Measurements from ENCODE around the gene IGF1R. TPM values are rescaled to one million over a fixed set of nuclear protein-coding genes. Genes with fewer than 3 reads are reported as not detected.

The IGF1R gene
- total RNA-seq, 4 donors from 2014 or later = 87.8 to 173 (median 107) TPM

GRCh38 chr15:98883478-98883877 lies 235.1 kb downstream of the IGF1R start:
- TF ChIP-seq CTCF (IDR thresholded peaks at IDR 0.05) = no peak
- TF ChIP-seq EP300 (IDR thresholded peaks at IDR 0.05) = no peak
- TF ChIP-seq POLR2AphosphoS5 (IDR thresholded peaks at IDR 0.05) = no peak
- DNase-seq (ENCODE audit: low spot score in 2 of 2) = no peak
- Histone ChIP-seq H3K9me3 (no peaks in the 10 kb centered on the region), H3K4me3 (no peak overlapping the region), H3K27me3 (no peaks in the 10 kb centered on the region), H3K36me3 (no peaks in the 10 kb centered on the region), H3K27ac (peak overlapping the region; percentile 2), H3K4me1 (peaks cover 14% of the 10 kb centered on the region)
- WGBS = 85% methylated on average over 11 of the region's 11 CpGs

DNA sequence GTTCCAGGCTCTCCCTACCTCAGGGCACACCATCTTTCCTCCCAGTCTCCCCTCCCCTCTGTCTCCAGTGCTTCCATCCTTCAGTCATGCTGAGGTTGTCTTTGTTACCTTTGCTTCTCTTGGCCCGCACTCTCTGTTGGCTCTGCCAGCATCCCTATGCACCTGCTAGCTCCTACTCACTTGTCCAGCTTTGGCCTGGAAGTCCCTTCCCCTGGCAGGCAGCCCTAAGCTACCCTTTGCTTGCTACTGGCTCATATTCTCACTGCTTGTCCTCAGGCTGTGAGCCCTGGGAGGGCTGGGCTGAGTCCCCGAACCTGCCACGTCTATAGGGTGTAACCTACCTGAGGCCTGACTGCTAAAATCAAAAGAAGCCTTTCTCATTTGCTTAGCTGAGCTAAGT lies 236.6 kb downstream of the IGF1R start:
- no peaks in the 10 kb centered on the region for H3K36me3 ChIP-seq
- DNase-seq (ENCODE audit: low spot score in 2 of 2) = no peak
- no peaks in the 10 kb centered on the region for H3K27me3 ChIP-seq
- WGBS = 53% methylated on average over 3 of the region's 3 CpGs
- no peak overlapping the region for H3K4me3 ChIP-seq
- no peak for TF ChIP-seq POLR2AphosphoS5 (IDR thresholded peaks at IDR 0.05)
- no peak for TF ChIP-seq CTCF (IDR thresholded peaks at IDR 0.05)
- TF ChIP-seq POLR2A (IDR thresholded peaks at IDR 0.05) = no peak
- no peak for TF ChIP-seq EP300 (IDR thresholded peaks at IDR 0.05)
- H3K27ac ChIP-seq = no peak overlapping the region
- peaks cover 21% of the 10 kb centered on the region for H3K4me1 ChIP-seq
- H3K9me3 ChIP-seq = no peaks in the 10 kb centered on the region

DNA sequence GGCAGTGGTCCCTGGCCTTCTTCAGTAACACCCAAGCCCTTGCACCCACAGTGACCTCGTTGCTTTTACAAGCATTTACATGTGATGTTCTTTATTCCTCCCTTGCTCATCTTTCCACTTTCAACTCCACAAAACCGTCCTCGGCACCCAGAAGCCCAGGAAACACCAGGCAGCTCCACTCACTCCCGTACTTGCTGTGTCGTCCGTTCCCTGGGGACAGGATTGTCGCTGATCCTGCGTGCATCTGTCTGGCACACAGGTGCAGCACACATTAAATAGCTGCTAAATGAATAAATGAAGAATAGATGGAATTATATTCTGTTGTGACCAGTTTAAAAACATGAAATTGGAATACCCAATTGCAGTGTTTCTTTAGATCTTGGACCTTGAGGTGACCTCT lies 239.6 kb downstream of the IGF1R start:
- peaks cover 21% of the 10 kb centered on the region for H3K4me1 ChIP-seq
- H3K9me3 ChIP-seq = no peaks in the 10 kb centered on the region
- 93% methylated on average over 8 of the region's 8 CpGs for WGBS
- no peak for DNase-seq (ENCODE audit: low spot score in 2 of 2)
- H3K4me3 ChIP-seq = no peak overlapping the region
- TF ChIP-seq POLR2A (IDR thresholded peaks at IDR 0.05) (no peak), CTCF (IDR thresholded peaks at IDR 0.05) (no peak), EP300 (IDR thresholded peaks at IDR 0.05) (no peak), POLR2AphosphoS5 (IDR thresholded peaks at IDR 0.05) (no peak)
- peaks cover 4% of the 10 kb centered on the region for H3K36me3 ChIP-seq
- no peaks in the 10 kb centered on the region for H3K27me3 ChIP-seq
- no peak overlapping the region for H3K27ac ChIP-seq

DNA sequence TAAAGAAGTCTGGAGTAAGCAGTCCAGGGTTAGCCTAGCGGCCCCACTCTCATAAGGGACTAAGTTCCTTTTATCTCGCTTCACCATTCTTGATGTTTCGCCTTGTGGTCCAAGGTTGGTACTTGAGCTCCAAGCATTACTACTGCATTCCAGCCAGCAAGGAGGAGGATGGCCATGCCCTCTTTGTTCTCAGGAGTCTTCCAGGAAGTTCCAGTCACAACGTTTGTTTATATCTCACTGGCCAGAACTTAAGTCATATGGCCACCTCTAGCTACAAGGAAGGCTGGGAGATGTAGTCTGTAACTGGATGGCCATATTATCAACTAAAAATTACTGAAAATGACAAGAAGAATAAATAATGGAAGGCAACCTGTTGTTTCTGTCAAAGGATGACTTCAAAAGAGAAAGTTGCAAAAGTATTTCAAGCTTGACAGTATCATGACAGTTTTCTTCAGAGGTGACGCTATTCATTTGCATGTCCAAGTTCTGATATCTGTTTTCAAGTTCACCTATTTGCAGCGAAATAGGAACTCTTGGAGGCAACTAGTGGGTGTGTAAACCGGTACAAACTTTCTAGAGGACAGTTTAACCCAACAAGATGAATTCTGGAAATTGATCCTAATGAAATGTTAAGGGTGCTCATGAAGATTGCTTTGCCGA lies 240.6 kb downstream of the IGF1R start:
- H3K4me1 ChIP-seq = peaks cover 18% of the 10 kb centered on the region
- H3K36me3 ChIP-seq = peaks cover 4% of the 10 kb centered on the region
- no peaks in the 10 kb centered on the region for H3K9me3 ChIP-seq
- no peak for TF ChIP-seq EP300 (IDR thresholded peaks at IDR 0.05)
- no peak for TF ChIP-seq CTCF (IDR thresholded peaks at IDR 0.05)
- TF ChIP-seq POLR2A (IDR thresholded peaks at IDR 0.05) = no peak
- no peak for TF ChIP-seq POLR2AphosphoS5 (IDR thresholded peaks at IDR 0.05)
- H3K27me3 ChIP-seq = no peaks in the 10 kb centered on the region
- H3K27ac ChIP-seq = no peak overlapping the region
- H3K4me3 ChIP-seq = no peak overlapping the region
- no peak for DNase-seq (ENCODE audit: low spot score in 2 of 2)
- 85% methylated on average over 8 of the region's 8 CpGs for WGBS

GRCh38 chr15:98889930-98890695 lies 241.8 kb downstream of the IGF1R start:
- no peak overlapping the region for H3K27ac ChIP-seq
- 88% methylated on average over 11 of the region's 12 CpGs for WGBS

More at GRCh38 chr15:98889930-98890695, 241.8 kb downstream of the IGF1R start:
- peaks cover 4% of the 10 kb centered on the region for H3K36me3 ChIP-seq
- H3K4me1 ChIP-seq = peaks cover 8% of the 10 kb centered on the region
- H3K4me3 ChIP-seq = no peak overlapping the region
- DNase-seq (ENCODE audit: low spot score in 2 of 2) = no peak
- TF ChIP-seq CTCF (IDR thresholded peaks at IDR 0.05) = no peak
- no peak for TF ChIP-seq POLR2AphosphoS5 (IDR thresholded peaks at IDR 0.05)
- no peak for TF ChIP-seq EP300 (IDR thresholded peaks at IDR 0.05)
- no peak for TF ChIP-seq POLR2A (IDR thresholded peaks at IDR 0.05)
- no peaks in the 10 kb centered on the region for H3K9me3 ChIP-seq
- H3K27me3 ChIP-seq = no peaks in the 10 kb centered on the region

Data from suprapubic skin (tissue), 4 donors.